ENCODE data around the gene OTULINL. TPM values are rescaled to one million over a fixed set of nuclear protein-coding genes. Genes with fewer than 3 reads are reported as not detected.

The OTULINL gene
- total RNA-seq, 2 experiments from 2014 or later = 2.6 to 2.7 TPM

- no peaks in the 10 kb centered on the region for H3K79me2 ChIP-seq (ENCODE audit: insufficient read depth, low read depth, low read length)
Observed at GRCh38 chr5:14587150-14587549, 5.6 kb downstream of the OTULINL start.

GRCh38 chr5:14588145-14588544 lies 6.6 kb downstream of the OTULINL start:
- Histone ChIP-seq H3K4me1 (ENCODE audit: insufficient read depth, low read length, poor library complexity, severe bottlenecking) (peaks cover 18% of the 10 kb centered on the region), H3K27ac (ENCODE audit: low read depth, low read length, poor library complexity, severe bottlenecking) (no peak overlapping the region), H3K4me3 (ENCODE audit: low read depth, low read length, poor library complexity, severe bottlenecking) (no peak overlapping the region), H3K36me3 (ENCODE audit: insufficient read depth, low read length) (no peaks in the 10 kb centered on the region), H4K20me1 (ENCODE audit: insufficient read depth, low read length) (no peaks in the 10 kb centered on the region), H3K9me2 (ENCODE audit: insufficient read depth, low read length) (no peaks in the 10 kb centered on the region), H3K79me2 (ENCODE audit: insufficient read depth, low read depth, low read length) (no peaks in the 10 kb centered on the region), H2AFZ (ENCODE audit: low read length) (no peak overlapping the region), H3K4me2 (ENCODE audit: low read length) (no peak overlapping the region), H3K9me3 (ENCODE audit: low read length) (no peaks in the 10 kb centered on the region)
- intact Hi-C loops (cut with micrococcal nuclease; ENCODE audit: unreplicated experiment) = no loop called here
- TF ChIP-seq EZH2phosphoT487 (IDR thresholded peaks at IDR 0.05; ENCODE audit: borderline replicate concordance, low read depth, low read length) (no peak), CTCF (conservative IDR thresholded peaks at IDR 0.05; ENCODE audit: low read length) (no peak)
- no peak for DNase-seq (ENCODE audit: low spot score)
- ChIA-PET CTCF (ENCODE audit: unreplicated experiment) (no interaction called here), POLR2A (no interaction called here)
- no TSS peak for BruUV-seq (replicated peaks)

More at GRCh38 chr5:14587150-14587549, 5.6 kb downstream of the OTULINL start:
- Histone ChIP-seq H4K20me1 (ENCODE audit: insufficient read depth, low read length) (no peaks in the 10 kb centered on the region), H3K4me3 (ENCODE audit: low read depth, low read length, poor library complexity, severe bottlenecking) (no peak overlapping the region), H3K27ac (ENCODE audit: low read depth, low read length, poor library complexity, severe bottlenecking) (no peak overlapping the region), H3K36me3 (ENCODE audit: insufficient read depth, low read length) (no peaks in the 10 kb centered on the region), H3K9me3 (ENCODE audit: low read length) (no peaks in the 10 kb centered on the region), H2AFZ (ENCODE audit: low read length) (no peak overlapping the region), H3K4me2 (ENCODE audit: low read length) (no peak overlapping the region), H3K9me2 (ENCODE audit: insufficient read depth, low read length) (no peaks in the 10 kb centered on the region), H3K4me1 (ENCODE audit: insufficient read depth, low read length, poor library complexity, severe bottlenecking) (peaks cover 22% of the 10 kb centered on the region)
- CTCF ChIA-PET (ENCODE audit: unreplicated experiment) = no interaction called here
- POLR2A ChIA-PET = interaction anchor here (0.5 kb wide), 1 partner anchor 84 kb away, joined by 3 read pairs; no protein-coding TSS in a partner anchor
- no peak for DNase-seq (ENCODE audit: low spot score)
- TF ChIP-seq EZH2phosphoT487 (IDR thresholded peaks at IDR 0.05; ENCODE audit: borderline replicate concordance, low read depth, low read length) (no peak), CTCF (conservative IDR thresholded peaks at IDR 0.05; ENCODE audit: low read length) (no peak)
- intact Hi-C loops (cut with micrococcal nuclease; ENCODE audit: unreplicated experiment) = no loop called here
- no TSS peak for BruUV-seq (replicated peaks)

GRCh38 chr5:14588758-14589543 lies 7.4 kb downstream of the OTULINL start:
- intact Hi-C loops (cut with micrococcal nuclease; ENCODE audit: unreplicated experiment) = no loop called here
- Histone ChIP-seq H3K4me1 (ENCODE audit: insufficient read depth, low read length, poor library complexity, severe bottlenecking) (peaks cover 26% of the 10 kb centered on the region), H3K9me2 (ENCODE audit: insufficient read depth, low read length) (no peaks in the 10 kb centered on the region), H3K4me2 (ENCODE audit: low read length) (no peak overlapping the region), H2AFZ (ENCODE audit: low read length) (no peak overlapping the region), H3K4me3 (ENCODE audit: low read depth, low read length, poor library complexity, severe bottlenecking) (no peak overlapping the region), H3K36me3 (ENCODE audit: insufficient read depth, low read length) (no peaks in the 10 kb centered on the region), H3K9me3 (ENCODE audit: low read length) (no peaks in the 10 kb centered on the region), H3K79me2 (ENCODE audit: insufficient read depth, low read depth, low read length) (no peaks in the 10 kb centered on the region), H3K27ac (ENCODE audit: low read depth, low read length, poor library complexity, severe bottlenecking) (no peak overlapping the region), H4K20me1 (ENCODE audit: insufficient read depth, low read length) (no peaks in the 10 kb centered on the region)
- POLR2A ChIA-PET = no interaction called here
- CTCF ChIA-PET (ENCODE audit: unreplicated experiment) = no interaction called here
- BruUV-seq (replicated peaks) = no TSS peak
- TF ChIP-seq CTCF (conservative IDR thresholded peaks at IDR 0.05; ENCODE audit: low read length) (no peak), EZH2phosphoT487 (IDR thresholded peaks at IDR 0.05; ENCODE audit: borderline replicate concordance, low read depth, low read length) (no peak)
- no peak for DNase-seq (ENCODE audit: low spot score)
